BE2C (cell line): ENCODE measurements around the gene ADSS1.

Experiments
- DNase-seq: peaks from one replicate; pipeline ENCODE4 v3.0.0-alpha.2; 2020
- H3K27me3 ChIP-seq: fragments of 250-450 bp; sonication (Bioruptor Pico); 2 replicates; pipeline ENCODE4 v1.5.1; 2020; ENCODE audit warnings: mild to moderate bottlenecking
- H3K36me3 ChIP-seq: fragments of 250-450 bp; sonication (Bioruptor Pico); 2 replicates; pipeline ENCODE4 v1.5.1; 2020; ENCODE audit warnings: mild to moderate bottlenecking
- H3K4me1 ChIP-seq: fragments of 250-450 bp; sonication (Bioruptor Pico); 2 replicates; pipeline ENCODE4 v1.5.1; 2020
- H3K4me3 ChIP-seq: 2 replicates; pipeline ENCODE4 v1.5.1; 2011; ENCODE audit warnings: low read depth, low read length
- H3K9me3 ChIP-seq: fragments of 250-450 bp; sonication (Bioruptor Pico); 2 replicates; pipeline ENCODE4 v1.5.1; 2020
- TF ChIP-seq, protein P1 (sequence below): IDR thresholded peaks from 2 replicates; pipeline ENCODE4 v1.5.1; 2012; ENCODE audit warnings: mild to moderate bottlenecking, low read depth, low read length

Gene ADSS1

GRCh38 chr14:104756477-104757237 lies 32.6 kb downstream of the ADSS1 start:
- Histone ChIP-seq H3K4me1 (no peaks in the 10 kb centered on the region), H3K9me3 (peaks cover 3% of the 10 kb centered on the region; the same call in 1 of the 2 replicates), H3K36me3 (peaks cover 40% of the 10 kb centered on the region), H3K4me3 (no peak overlapping the region), H3K27me3 (no peaks in the 10 kb centered on the region)
- DNase-seq: no peak
- TF ChIP-seq, protein P1, sequence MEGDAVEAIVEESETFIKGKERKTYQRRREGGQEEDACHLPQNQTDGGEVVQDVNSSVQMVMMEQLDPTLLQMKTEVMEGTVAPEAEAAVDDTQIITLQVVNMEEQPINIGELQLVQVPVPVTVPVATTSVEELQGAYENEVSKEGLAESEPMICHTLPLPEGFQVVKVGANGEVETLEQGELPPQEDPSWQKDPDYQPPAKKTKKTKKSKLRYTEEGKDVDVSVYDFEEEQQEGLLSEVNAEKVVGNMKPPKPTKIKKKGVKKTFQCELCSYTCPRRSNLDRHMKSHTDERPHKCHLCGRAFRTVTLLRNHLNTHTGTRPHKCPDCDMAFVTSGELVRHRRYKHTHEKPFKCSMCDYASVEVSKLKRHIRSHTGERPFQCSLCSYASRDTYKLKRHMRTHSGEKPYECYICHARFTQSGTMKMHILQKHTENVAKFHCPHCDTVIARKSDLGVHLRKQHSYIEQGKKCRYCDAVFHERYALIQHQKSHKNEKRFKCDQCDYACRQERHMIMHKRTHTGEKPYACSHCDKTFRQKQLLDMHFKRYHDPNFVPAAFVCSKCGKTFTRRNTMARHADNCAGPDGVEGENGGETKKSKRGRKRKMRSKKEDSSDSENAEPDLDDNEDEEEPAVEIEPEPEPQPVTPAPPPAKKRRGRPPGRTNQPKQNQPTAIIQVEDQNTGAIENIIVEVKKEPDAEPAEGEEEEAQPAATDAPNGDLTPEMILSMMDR: no peak

- H3K27me3 ChIP-seq: no peaks in the 10 kb centered on the region
- H3K4me1 ChIP-seq: no peaks in the 10 kb centered on the region
- H3K36me3 ChIP-seq: peaks cover 40% of the 10 kb centered on the region
- TF ChIP-seq, protein P1: no peak
- no peak overlapping the region for H3K4me3 ChIP-seq
- no peak for DNase-seq
- no peaks in the 10 kb centered on the region for H3K9me3 ChIP-seq
Measured at GRCh38 chr14:104757238-104757585, 33.2 kb downstream of the ADSS1 start.

- Histone ChIP-seq H3K36me3 (peaks cover 40% of the 10 kb centered on the region), H3K9me3 (no peaks in the 10 kb centered on the region), H3K4me1 (no peaks in the 10 kb centered on the region), H3K4me3 (no peak overlapping the region), H3K27me3 (no peaks in the 10 kb centered on the region)
- TF ChIP-seq, protein P1: no peak
- no peak for DNase-seq
Measured at GRCh38 chr14:104757681-104758392, 33.8 kb downstream of the ADSS1 start.

GRCh38 chr14:104758981-104759969 lies 35.2 kb downstream of the ADSS1 start:
- TF ChIP-seq, protein P1: no peak
- no peaks in the 10 kb centered on the region for H3K9me3 ChIP-seq
- no peaks in the 10 kb centered on the region for H3K4me1 ChIP-seq
- H3K27me3 ChIP-seq: no peaks in the 10 kb centered on the region
- no peak overlapping the region for H3K4me3 ChIP-seq
- DNase-seq: no peak
- H3K36me3 ChIP-seq: peaks cover 40% of the 10 kb centered on the region

- no peaks in the 10 kb centered on the region for H3K27me3 ChIP-seq
- DNase-seq: no peak
- H3K4me3 ChIP-seq: no peak overlapping the region
- H3K9me3 ChIP-seq: no peaks in the 10 kb centered on the region
- TF ChIP-seq, protein P1: no peak
- H3K36me3 ChIP-seq: peaks cover 1% of the 10 kb centered on the region; the same call in 1 of the 2 replicates
- H3K4me1 ChIP-seq: peaks cover 12% of the 10 kb centered on the region
Measured at GRCh38 chr14:104765517-104765916, 41.5 kb downstream of the ADSS1 start.
